K562 (cell line): ENCODE measurements around the gene ZSWIM6. TPM values are rescaled to one million over a fixed set of nuclear protein-coding genes. Genes with fewer than 3 reads are reported as not detected.

ENCODE experiments used
- ATAC-seq: fragments of 200-7000 bp; cut with Tn5 transposase; 3 replicates; pipeline ENCODE4 v1.9.1; 2020; ENCODE audit warnings: moderate library complexity
- BruUV-seq: library from RNA; stranded (reverse); fragments of 400-500 nt; replicated peaks from 2 replicates; lab custom pipeline; 2021; lab: Mats Ljungman, UMichigan
- CTCF ChIA-PET: fragments of 300-600 bp; formaldehyde crosslinking; extraction: SDS; loops from one replicate; lab custom pipeline; 2021; ENCODE audit warnings: low intra/inter-chr PET ratio; lab: Yijun Ruan, JAX
- POLR2A ChIA-PET: fragments of 300-600, 350-650 bp; sonication (Branson Sonifier 250); formaldehyde crosslinking; extraction: SDS; loops from one replicate; lab custom pipeline; 2021; ENCODE audit warnings: antibody characterized with exemption, inconsistent platforms; lab: Yijun Ruan, JAX
- DNase-seq, 4 experiments: peaks; one replicate each; pipeline versions ENCODE4 v3.0.0 to v3.0.0-alpha.2; 2011 to 2018; ENCODE audit warnings: low spot score in 3 of 4, mixed read lengths in 3 of 4; ENCODE audit errors: extremely low read depth in 1 of 4
- FAIRE-seq: peaks from 2 replicates; lab custom pipeline; 2011; peaks lifted over from hg19 to GRCh38; lab: Jason Lieb, UNC
- H2AFZ ChIP-seq: 2 replicates; pipeline ENCODE4 v1.6.0; 2011; ENCODE audit warnings: low read depth, low read length, control low read depth, inconsistent platforms
- H3K27ac ChIP-seq: fragments of 200-600 bp; 3 replicates; pipeline ENCODE4 v1.8.0; 2011; ENCODE audit warnings: low read depth, mild to moderate bottlenecking, control low read depth, inconsistent platforms, low read length, moderate library complexity, mixed read lengths; ENCODE audit errors: extremely low read depth
- H3K27me3 ChIP-seq, 2 experiments: fragments of 300-600 bp in 1 of 2; 2 replicates in 1 of 2; 3 replicates in 1 of 2; pipeline versions ENCODE4 v1.6.0 to v1.8.0; 2011; ENCODE audit warnings: inconsistent platforms in 2 of 2, low read length in 2 of 2, mild to moderate bottlenecking in 1 of 2, mixed read lengths in 1 of 2, moderate library complexity in 1 of 2; ENCODE audit not compliant: control insufficient read depth in 2 of 2, insufficient read depth in 2 of 2
- H3K36me3 ChIP-seq: fragments of 300-600 bp; 3 replicates; pipeline ENCODE4 v1.8.0; 2011; ENCODE audit warnings: mild to moderate bottlenecking, low read length, inconsistent platforms; ENCODE audit not compliant: control insufficient read depth, insufficient read depth
- H3K4me1 ChIP-seq, 2 experiments: fragments of 200-600 bp in 1 of 2; replicated peaks in 1 of 2; 2 replicates in 1 of 2; 3 replicates in 1 of 2; pipeline versions ENCODE4 v1.5.1 to v1.8.0; 2011; ENCODE audit warnings: inconsistent platforms in 2 of 2, low read length in 2 of 2, mild to moderate bottlenecking in 1 of 2, mixed read lengths in 1 of 2, moderate library complexity in 1 of 2; ENCODE audit not compliant: control insufficient read depth in 2 of 2, insufficient read depth in 2 of 2
- H3K4me2 ChIP-seq: 2 replicates; pipeline ENCODE4 v1.6.1; 2011; ENCODE audit warnings: low read length, control low read depth, inconsistent platforms, mixed read lengths; ENCODE audit not compliant: insufficient read depth
- H3K4me3 ChIP-seq: fragments of 200-600 bp; sonication (generic), shearing (Covaris generic); 2 replicates; pipeline ENCODE4 v1.5.1; 2016; ENCODE audit warnings: control low read depth, inconsistent platforms
- H3K79me2 ChIP-seq: fragments of 200-600 bp; 3 replicates; pipeline ENCODE4 v1.8.0; 2011; ENCODE audit warnings: low read length, inconsistent platforms; ENCODE audit not compliant: control insufficient read depth, insufficient read depth
- H3K9ac ChIP-seq, 2 experiments: 2 replicates each; pipeline versions ENCODE4 v1.6.0 to v1.6.1; 2011; ENCODE audit warnings: low read depth in 2 of 2, low read length in 2 of 2, control low read depth in 1 of 2, inconsistent platforms in 1 of 2, mild to moderate bottlenecking in 1 of 2, mixed read lengths in 1 of 2; ENCODE audit not compliant: insufficient read depth in 1 of 2
- H3K9me1 ChIP-seq: one replicate; pipeline ENCODE4 v1.6.0; 2011; ENCODE audit warnings: inconsistent platforms, mild to moderate bottlenecking, low read length, moderate library complexity; ENCODE audit not compliant: control insufficient read depth, insufficient read depth
- H3K9me3 ChIP-seq: replicated peaks from 2 replicates; pipeline ENCODE4 v1.5.1; 2011; ENCODE audit warnings: low read depth, low read length, inconsistent platforms; ENCODE audit not compliant: control insufficient read depth, insufficient read depth
- H4K20me1 ChIP-seq: replicated peaks from 2 replicates; pipeline ENCODE4 v1.6.1; 2011; ENCODE audit warnings: low read length, inconsistent platforms, mixed read lengths; ENCODE audit not compliant: control insufficient read depth, insufficient read depth
- ADNP ChIP-seq: fragments of 200-800 bp; sonication (Bioruptor generic); IDR thresholded peaks from 2 replicates; pipeline ENCODE4 v1.6.1; 2016; ENCODE audit warnings: missing genetic modification characterization, missing compliant biosample characterization
- CBX5 ChIP-seq: IDR thresholded peaks from 2 replicates; pipeline ENCODE4 v1.6.1; 2014; ENCODE audit warnings: low read depth, borderline replicate concordance
- CUX1 ChIP-seq: fragments of 200-800 bp; sonication (Bioruptor generic); IDR thresholded peaks from 2 replicates; pipeline ENCODE4 v1.6.1; 2016; ENCODE audit warnings: missing genetic modification characterization, missing compliant biosample characterization
- LARP7 ChIP-seq: fragments of 450-650 bp; IDR thresholded peaks from 2 replicates; pipeline ENCODE4 v1.6.1; 2016
- PHF21A ChIP-seq: fragments of 450-650 bp; IDR thresholded peaks from 2 replicates; pipeline ENCODE4 v1.6.1; 2017; ENCODE audit warnings: low read depth, borderline replicate concordance
- POLR2G ChIP-seq: fragments of 200-400 bp; formaldehyde crosslinking; IDR thresholded peaks from 2 replicates; pipeline ENCODE4 v1.6.1; 2017; ENCODE audit warnings: low read depth, mild to moderate bottlenecking, antibody characterized with exemption, low read length, moderate library complexity
- PTTG1 ChIP-seq: fragments of 450-650 bp; IDR thresholded peaks from 2 replicates; pipeline ENCODE4 v1.6.1; 2016; ENCODE audit warnings: low read depth, mild to moderate bottlenecking, missing genetic modification characterization, missing compliant biosample characterization
- PURB ChIP-seq: sonication (generic); formaldehyde crosslinking; IDR thresholded peaks from 2 replicates; pipeline ENCODE4 v1.9.0; 2021; ENCODE audit warnings: low read depth, mild to moderate bottlenecking, missing genetic modification reagents
- SP1 ChIP-seq: sonication (generic); formaldehyde crosslinking; IDR thresholded peaks from 2 replicates; pipeline ENCODE4 v1.8.1; 2022; ENCODE audit warnings: mild to moderate bottlenecking, missing genetic modification reagents
- SREBF2 ChIP-seq: sonication (generic); formaldehyde crosslinking; IDR thresholded peaks from 2 replicates; pipeline ENCODE4 v1.4.0; 2020; ENCODE audit warnings: mild to moderate bottlenecking, missing genetic modification reagents
- U2AF1 ChIP-seq: fragments of 200-400 bp; formaldehyde crosslinking; optimal IDR thresholded peaks from 2 replicates; pipeline ENCODE3; 2017; ENCODE audit warnings: mild to moderate bottlenecking, low read depth, low read length, moderate library complexity
- ZNF707 ChIP-seq: fragments of 250-450 bp; sonication (Bioruptor Pico); conservative IDR thresholded peaks from 2 replicates; pipeline ENCODE4 v1.8.0; 2022; ENCODE audit warnings: inconsistent platforms, mild to moderate bottlenecking, moderate library complexity
- WGBS: fragments of 100-300 bp; shearing (Covaris generic); methylation state at CpG from one replicate; pipeline ENCODE4 v1.1.6; 2016; ENCODE audit warnings: low coverage, mixed read lengths; ENCODE audit not compliant: insufficient coverage; ENCODE audit errors: missing lambda C conversion rate; 5-methylcytosine and 5-hydroxymethylcytosine counted together
- in situ Hi-C: fragments of 300-500 bp; cut with MboI; formaldehyde crosslinking; loops from 4 replicates; pipeline ENCODE4 v1.15.0; 2018; ENCODE audit warnings: inconsistent platforms, mixed read lengths
- intact Hi-C: fragments of 100-400 bp; cut with micrococcal nuclease; formaldehyde crosslinking; loops from 2 replicates; pipeline ENCODE4 v1.14.2; 2022
- polyA plus RNA-seq, 8 experiments: library from polyadenylated mRNA; depleted of rRNA in 4 of 8; stranded (reverse) in 5 of 8; unstranded in 3 of 8; fragments of >200 nt; fragmentation: Nextera tagmentation in 2 of 8; fragmentation: Illumina TruSeq in 1 of 8; extraction: Ambion mirVana in 2 of 8; extraction: Trizol in 1 of 8; gene quantifications; 2 replicates each; pipeline versions ENCODE4 v1.2.1 to v1.2.3, GENCODE V29; 2011 to 2014; ENCODE audit warnings: inconsistent platforms in 1 of 8, missing spikeins in 1 of 8
- total RNA-seq, 7 experiments: library from RNA; depleted of rRNA in 6 of 7; stranded (reverse); fragments of >200 nt in 6 of 7; fragmentation: Illumina TruSeq in 2 of 7; extraction: Trizol in 2 of 7; gene quantifications; 2 replicates each; pipeline versions ENCODE4 v1.2.1 to v1.2.3, GENCODE V29; 2011 to 2021; ENCODE audit warnings: low replicate concordance in 1 of 7
- TF ChIP-seq, protein P1 (sequence below): sonication (generic); formaldehyde crosslinking; IDR thresholded peaks from 2 replicates; pipeline ENCODE4 v1.8.0; 2022; ENCODE audit warnings: mild to moderate bottlenecking, missing genetic modification reagents

ZSWIM6 gene
- total and polyA plus RNA-seq, 9 of the 15 experiments (the other 6 are each of a cell fraction or from before 2014, with no cell fraction given): 0.81 to 3.2 (median 2.0) TPM

- no peak for FAIRE-seq
- intact Hi-C loops (no loop called here), in situ Hi-C loops (no loop called here)
- Histone ChIP-seq H3K79me2 (no peaks in the 10 kb centered on the region), H3K27ac (no peak overlapping the region), H3K27me3 (peaks cover 0 to 6% of the 10 kb centered on the region in 2 experiments; a peak in 1 of 5 replicates), H3K4me1 (no peaks in the 10 kb centered on the region), H3K36me3 (no peaks in the 10 kb centered on the region), H4K20me1 (no peaks in the 10 kb centered on the region; the same call in 1 of the 2 replicates), H3K9ac (no peak overlapping the region), H3K9me1 (no peaks in the 10 kb centered on the region), H3K9me3 (no peaks in the 10 kb centered on the region), H3K4me3 (no peak overlapping the region), H2AFZ (no peak overlapping the region), H3K4me2 (no peak overlapping the region)
- POLR2A ChIA-PET: interaction anchor here (1.2 to 1.6 kb wide), 2 partner anchors 9 to 11 kb away, joined by 3 read pairs; no protein-coding TSS in a partner anchor
- 3% methylated on average over 2 of the region's 2 CpGs for WGBS
- DNase-seq: no peak
- ATAC-seq: no peak
- CTCF ChIA-PET: no interaction called here
- BruUV-seq: no TSS peak
- TF ChIP-seq, protein P1, sequence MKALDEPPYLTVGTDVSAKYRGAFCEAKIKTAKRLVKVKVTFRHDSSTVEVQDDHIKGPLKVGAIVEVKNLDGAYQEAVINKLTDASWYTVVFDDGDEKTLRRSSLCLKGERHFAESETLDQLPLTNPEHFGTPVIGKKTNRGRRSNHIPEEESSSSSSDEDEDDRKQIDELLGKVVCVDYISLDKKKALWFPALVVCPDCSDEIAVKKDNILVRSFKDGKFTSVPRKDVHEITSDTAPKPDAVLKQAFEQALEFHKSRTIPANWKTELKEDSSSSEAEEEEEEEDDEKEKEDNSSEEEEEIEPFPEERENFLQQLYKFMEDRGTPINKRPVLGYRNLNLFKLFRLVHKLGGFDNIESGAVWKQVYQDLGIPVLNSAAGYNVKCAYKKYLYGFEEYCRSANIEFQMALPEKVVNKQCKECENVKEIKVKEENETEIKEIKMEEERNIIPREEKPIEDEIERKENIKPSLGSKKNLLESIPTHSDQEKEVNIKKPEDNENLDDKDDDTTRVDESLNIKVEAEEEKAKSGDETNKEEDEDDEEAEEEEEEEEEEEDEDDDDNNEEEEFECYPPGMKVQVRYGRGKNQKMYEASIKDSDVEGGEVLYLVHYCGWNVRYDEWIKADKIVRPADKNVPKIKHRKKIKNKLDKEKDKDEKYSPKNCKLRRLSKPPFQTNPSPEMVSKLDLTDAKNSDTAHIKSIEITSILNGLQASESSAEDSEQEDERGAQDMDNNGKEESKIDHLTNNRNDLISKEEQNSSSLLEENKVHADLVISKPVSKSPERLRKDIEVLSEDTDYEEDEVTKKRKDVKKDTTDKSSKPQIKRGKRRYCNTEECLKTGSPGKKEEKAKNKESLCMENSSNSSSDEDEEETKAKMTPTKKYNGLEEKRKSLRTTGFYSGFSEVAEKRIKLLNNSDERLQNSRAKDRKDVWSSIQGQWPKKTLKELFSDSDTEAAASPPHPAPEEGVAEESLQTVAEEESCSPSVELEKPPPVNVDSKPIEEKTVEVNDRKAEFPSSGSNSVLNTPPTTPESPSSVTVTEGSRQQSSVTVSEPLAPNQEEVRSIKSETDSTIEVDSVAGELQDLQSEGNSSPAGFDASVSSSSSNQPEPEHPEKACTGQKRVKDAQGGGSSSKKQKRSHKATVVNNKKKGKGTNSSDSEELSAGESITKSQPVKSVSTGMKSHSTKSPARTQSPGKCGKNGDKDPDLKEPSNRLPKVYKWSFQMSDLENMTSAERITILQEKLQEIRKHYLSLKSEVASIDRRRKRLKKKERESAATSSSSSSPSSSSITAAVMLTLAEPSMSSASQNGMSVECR (CRISPR knock-in tag): no peak
- TF ChIP-seq LARP7 (no peak), SREBF2 (CRISPR knock-in tag) (no peak), PTTG1 (tag) (no peak), SP1 (CRISPR knock-in tag) (no peak), ZNF707 (no peak), CUX1 (CRISPR knock-in tag) (no peak), U2AF1 (no peak), PURB (CRISPR knock-in tag) (no peak), POLR2G (no peak), CBX5 (no peak), ADNP (tag) (no peak), PHF21A (no peak)
Observed at GRCh38 chr5:61346511-61346910, 14.5 kb downstream of the ZSWIM6 start.
